UCSD-AML1 (cell line): Measurements from ENCODE around the gene NPTN.
"Not testable (repeated sequence)": the region's sequence is repeated elsewhere in the genome, so short reads cannot be mapped to it uniquely, and the experiment has no call there.

Experiments used
- DNase-seq: peaks from one replicate; lab custom pipeline; 2025; ENCODE audit not compliant: unreplicated experiment; lab: John Stamatoyannopoulos, UW

NPTN gene

DNA sequence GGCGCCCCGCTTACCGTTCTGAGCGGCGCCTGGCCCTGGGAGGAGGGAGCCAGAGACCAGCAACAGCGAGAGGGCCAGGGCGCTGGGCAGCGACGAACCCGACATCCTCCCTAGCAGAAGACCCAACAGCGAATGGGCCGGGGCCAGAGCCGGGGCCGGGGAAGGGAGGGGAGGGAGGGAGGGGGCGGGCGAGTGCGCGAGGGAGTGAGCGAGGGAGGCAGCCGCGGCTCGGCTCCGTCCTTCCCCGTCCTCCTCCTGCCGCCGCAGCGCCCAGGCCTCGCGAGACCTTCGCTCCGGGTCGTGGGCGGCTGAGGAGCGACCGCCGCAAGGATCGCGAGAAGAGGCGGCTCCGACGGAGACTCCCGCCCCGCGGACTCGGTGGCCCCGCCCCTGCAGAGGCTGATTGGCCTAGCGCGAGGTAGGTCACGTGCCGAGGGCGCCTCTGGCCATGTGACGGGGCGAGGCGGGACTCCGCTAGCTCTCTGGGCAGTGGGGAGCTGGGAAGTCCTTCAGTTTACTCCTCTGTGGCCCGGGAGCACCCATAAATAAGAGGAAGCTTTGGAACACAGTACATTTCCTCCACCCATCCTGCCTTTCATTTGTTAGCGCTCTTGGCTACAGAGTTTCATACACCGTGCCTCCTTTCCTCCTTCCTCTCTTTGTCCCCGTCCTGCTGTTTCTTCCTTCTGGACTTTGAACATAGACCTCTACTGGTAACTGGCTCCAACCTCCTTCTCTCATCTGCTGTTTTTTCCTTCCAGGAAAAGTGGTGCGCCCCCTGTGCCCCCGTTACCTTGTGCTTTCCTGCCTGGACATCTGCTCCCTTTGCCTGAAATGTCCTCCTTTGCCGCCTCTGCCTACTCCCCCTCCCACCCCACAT lies at the start of gene NPTN:
Gene NPTN (minus strand): TSS at position 279 of the 880 bp plus-strand sequence. CDS start 174 bp downstream, at position 105.
- peak; percentile 99 for DNase-seq

DNA sequence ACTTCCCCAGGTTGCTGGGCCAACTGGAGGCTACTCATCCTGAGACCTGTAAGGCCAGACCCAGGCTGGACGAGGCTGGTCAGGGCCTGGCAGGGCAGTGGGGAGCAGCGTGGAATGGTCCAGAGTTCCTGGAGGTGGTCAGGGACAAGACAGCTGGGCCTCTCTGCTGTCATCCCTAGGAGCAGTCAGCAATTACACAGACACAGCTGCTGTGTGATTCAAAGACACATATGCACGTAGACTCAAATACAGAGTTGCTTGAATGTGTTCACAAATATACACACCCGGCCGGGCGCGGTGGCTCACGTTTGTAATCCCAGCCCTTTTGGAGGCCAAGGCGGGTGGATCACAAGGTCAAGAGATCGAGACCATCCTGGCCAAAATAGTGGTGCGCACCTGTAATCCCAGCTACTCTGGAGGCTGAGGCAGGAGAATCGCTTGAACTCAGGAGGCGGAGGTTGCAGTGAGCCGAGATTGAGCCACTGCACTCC lies 49.5 kb upstream of the NPTN start:
- DNase-seq, result no peak

DNA sequence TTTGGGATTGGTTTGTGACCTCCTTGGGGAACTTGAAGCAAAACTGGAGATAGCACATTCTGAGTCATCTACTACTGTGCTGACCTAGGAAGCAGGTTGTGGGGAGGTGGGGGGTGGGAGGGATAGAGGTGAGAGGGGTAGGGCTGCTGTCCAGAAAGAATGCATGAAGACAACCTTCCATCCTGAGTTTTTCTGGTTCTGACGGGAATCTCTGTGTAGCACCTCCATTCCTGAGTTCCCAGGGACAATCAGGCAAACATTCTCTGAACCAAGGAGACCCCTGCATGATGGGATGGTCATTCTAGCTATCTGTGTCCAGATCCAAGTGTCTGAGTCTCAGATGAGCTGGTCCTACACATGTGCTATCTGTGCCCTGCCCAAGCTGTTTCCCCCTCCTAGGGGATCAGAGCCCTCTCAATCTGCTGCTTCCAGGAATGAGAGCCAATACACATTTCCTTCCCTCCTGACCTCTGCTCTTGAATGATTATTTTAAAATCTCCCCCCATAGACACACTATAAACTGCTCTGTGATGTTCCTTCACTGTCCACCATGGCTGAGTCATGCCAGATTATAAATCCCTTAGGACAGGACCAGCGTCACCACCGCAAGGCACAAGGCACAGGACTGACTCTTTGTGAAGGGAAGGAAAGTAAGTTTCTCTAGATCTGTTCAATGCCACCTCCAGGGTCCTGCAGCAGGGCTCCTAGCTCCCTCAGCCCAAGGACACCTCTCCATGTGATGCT lies 48.8 kb upstream of the NPTN start:
- no peak for DNase-seq

DNA sequence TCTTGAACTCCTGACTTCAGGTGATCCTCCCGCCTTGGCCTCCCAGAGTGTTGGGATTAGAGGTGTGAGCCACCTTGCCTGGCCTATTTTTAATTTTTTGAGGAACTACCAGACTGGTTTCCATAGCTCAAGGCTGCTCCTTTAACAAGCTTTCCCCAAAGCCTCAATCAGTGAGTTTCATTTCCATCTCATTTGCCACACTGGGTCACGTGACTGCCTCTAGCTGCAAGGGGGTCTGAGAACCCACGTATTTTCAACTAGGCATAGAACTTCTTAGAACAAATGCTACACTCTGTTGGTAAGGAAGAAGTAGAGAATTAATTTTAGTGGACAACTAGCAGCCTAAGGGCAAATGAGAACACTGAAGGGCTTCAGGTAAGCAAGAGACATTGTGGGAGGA lies 47.9 kb upstream of the NPTN start:
- DNase-seq, result no peak

DNA sequence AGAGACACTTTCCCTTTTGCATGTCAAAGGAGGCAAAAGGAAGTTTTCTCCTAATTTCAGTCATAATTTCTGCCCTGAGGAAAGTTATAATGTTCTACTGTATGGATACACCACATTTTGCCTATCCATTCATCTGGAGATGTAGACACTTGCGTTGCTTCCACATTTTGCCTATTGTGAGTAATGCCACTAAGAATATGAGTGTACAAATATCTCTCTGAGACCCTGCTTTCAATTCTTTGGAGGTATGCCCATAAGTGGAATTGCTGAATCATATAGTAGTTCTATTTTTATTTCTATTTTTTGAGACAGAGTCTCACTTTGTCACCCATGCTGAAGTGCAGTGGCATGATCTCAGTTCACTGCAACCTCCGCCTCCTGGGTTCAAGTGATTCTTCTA lies 47.4 kb upstream of the NPTN start:
- no peak for DNase-seq

DNA sequence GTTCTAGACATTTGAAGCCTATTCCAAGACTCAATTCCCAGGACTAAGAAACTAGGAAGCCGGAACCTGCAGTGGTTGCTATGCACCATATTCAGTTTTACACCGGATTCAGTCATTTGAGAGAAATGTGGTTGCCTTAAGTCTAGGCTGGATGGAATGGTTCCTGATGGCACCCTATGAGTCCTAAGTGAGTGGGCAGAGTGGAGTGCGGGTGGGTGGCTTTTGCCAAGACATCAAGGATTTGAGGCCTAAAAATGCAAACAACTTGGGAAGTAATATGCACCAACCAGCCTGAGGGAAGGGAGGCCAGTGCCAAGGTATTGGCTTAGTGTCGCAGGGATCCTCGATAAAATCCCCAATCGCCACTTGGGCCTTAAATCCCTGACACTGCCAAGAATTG lies 46.8 kb upstream of the NPTN start:
- no peak for DNase-seq

DNA sequence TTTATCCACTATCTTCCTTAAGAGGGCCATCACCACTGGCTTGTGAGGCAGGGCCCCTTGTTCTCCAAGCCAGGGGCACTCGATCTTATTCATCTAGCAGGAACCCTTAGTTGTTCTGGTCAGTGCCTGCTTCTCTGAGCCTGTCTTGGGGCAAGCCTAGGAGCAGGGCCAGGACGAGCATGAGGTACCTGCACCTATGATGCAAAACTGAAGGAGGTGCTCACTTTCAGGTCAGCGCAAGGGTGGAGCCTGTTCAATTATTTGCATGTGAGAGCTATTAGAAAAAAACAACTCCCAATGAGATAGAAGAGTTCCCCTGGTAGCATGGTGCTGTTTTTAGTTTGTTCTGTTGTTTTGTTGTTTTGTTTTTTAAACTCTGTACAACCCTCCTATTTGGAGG lies 46.0 kb upstream of the NPTN start:
- DNase-seq, result no peak

DNA sequence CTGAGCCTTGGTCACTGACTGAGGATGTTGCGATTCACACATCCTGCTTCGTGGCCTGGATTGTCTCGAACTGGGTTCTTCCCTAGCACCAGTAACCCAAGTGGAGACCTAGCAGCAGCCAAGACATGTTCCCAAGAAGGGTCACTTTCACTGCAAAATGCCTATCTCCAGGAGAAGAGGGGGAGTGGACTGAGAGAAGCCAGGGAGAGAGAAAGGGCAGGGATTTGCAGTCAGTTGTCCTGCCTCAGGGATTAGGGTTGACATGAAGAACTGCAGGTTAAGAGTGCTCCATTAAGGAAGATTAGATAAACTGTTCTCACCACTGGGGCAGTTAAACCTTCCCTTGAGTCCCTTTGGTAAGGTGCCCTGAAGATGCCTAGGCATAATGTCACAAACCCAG lies 45.3 kb upstream of the NPTN start:
- no peak for DNase-seq

DNA sequence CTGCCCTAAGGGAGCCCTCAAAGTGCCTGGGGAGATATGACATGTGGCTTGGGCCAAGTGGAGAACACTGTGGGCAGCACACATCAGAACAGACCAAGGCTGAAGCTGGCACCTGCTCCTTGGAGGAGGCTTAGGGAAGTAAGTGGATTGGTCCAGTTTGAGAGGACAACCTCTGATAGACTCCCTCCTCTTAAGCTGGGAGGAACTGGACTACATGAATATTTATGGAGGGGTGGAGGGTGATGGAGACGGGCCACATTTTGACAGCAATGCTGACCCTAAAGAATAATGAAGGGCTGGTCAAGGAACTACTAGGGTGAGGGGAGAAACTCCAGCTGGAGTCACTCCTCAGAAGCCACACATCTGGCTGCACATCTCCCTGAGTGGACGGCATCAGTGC lies 44.5 kb upstream of the NPTN start:
- no peak for DNase-seq

DNA sequence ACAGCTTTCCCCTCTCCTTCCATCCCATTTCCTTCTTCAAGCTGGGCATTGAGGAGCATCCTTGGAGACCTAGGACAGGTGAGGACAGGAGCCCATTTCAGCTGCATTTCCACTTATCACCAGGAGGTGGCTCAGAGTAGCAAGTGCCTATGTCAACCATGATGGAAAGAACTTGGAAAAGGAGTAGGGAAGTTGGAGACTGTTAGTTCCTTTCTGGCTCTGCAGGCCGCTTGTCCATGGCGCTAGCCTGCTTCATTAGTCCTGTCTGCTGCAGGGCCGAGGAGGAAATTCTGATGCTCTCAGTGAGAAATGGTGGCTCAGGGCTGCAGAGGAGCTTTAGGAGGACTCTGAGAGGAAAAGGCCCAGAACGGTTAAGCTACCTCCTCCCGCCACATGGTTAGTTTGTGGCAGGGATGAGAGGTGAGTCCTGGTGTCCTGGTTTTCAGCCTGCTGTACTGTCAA lies 44.0 kb upstream of the NPTN start:
- DNase-seq, result no peak

DNA sequence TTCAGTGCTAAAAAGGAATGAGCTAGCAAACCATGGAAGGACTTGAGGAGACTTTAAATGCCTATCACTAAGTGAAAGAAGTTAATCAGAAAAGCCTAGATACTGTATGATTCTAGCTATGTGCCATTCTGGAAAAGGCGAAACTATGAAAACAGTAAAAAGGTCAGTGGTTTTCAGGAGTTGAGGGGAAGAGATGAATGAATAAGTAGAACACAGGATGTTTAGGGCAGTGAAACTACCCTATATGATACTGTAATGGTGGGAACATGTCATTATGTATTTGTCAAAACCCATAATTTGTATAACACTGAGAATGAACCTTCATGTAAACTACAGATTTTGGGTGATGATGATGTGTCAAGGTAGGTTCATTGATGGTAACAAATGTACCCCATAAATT lies 41.4 kb upstream of the NPTN start:
- no peak for DNase-seq

DNA sequence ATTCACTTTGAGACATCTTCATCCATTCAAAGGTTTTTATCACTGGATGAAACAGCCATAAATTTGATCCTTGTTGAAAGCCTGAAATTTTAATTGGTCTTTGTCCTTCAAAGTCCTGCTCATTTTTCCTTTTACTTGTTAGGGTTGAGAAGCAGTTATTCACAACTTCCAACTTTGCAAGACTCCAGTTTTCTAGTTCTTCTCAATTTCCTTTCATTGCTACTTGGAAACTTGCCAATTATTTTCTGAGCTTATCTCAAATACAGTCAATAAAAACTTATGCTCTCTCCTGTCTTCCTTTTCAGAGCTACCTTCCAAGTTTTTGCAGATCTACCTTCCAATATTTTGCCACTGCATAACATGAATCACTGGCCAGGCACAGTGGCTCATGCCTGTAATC lies 27.3 kb upstream of the NPTN start:
- no peak for DNase-seq

DNA sequence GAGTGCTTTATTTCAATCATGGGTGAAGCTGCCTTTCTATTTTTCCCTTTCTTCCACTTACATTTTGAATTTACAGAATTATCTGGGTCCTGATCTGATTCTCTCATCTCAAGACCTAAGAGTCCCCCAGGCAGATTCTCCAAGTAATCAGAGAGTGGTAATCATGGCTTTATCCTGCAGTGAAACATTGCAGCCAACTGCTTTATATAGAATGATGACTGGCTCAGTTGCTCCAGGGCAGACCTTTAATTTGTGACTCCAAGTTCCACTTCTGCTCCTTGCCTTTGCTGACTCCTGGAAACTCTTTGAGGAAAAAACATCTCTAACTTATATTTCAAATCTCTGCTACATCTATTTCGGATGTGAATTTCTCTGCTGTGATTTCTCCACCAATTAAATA lies 25.5 kb upstream of the NPTN start:
- DNase-seq, result no peak

DNA sequence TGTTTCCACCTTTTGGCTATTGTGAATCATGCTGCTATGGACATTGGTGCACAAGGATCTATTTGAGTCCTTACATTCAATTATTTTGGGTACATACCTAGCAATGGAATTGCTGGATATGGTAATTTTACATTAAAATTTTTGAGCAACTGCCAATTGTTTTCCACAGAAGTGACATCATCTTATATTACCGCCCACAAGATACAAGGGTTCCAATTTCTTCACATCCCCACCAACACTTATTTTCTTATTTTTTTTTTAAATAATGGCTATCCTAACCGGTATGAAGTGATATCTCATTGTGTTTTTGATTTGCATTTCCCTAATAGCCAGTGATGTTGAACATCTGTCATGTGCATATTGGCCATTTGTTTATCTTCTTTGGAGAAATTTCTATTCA lies 22.5 kb upstream of the NPTN start:
- DNase-seq, result no peak

DNA sequence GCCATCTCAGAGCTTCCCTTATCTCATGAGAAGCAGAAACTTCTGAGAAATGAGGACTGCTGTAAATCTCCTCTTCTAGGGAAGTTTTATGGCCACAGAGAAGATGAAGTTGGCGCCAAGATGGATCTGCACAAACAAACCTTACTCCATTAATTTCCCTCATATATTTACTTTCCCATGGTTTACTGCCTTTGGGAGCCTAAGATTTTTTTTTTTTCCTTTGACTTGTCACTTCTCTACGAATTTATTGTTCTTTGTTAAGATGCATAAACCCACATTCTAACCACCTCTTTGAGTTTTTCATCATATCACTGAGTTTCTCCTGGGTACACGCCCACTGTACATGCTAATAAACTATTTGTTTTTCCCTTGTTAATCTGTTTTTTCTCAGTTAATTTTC lies 21.5 kb upstream of the NPTN start:
- no peak for DNase-seq

DNA sequence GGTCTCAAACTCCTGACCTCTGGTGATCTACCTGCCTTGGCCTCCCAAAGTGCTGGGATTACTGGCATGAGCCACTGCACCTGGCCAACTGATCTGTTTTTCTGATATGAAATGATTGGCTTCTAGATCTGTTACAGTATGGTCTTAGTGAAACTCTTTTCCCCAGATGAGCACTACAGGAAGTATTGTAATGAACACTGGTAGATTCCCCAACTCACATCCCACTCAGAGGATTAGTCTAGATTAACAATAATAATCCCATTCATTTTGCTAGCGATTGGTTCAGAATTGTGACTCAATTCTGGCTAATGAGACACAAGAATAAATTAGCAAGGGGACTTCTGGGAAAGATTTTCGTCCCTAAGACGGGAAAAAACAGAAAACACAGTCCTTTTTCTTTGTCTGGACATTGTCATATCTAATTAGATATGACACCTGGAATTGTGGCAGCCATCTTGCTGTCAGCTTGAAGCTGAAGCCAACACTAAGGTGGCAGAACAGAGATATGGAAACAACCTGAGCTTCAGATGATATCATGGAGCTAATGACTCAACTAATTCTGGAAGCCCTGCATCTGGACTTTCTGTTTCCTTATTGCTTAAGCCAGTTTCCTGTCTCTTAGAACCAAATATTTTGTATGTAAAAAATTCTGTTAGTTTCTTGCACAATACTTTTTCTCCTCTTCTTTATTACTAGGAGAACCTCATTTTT lies 17.4 kb upstream of the NPTN start:
- DNase-seq, result no peak

DNA sequence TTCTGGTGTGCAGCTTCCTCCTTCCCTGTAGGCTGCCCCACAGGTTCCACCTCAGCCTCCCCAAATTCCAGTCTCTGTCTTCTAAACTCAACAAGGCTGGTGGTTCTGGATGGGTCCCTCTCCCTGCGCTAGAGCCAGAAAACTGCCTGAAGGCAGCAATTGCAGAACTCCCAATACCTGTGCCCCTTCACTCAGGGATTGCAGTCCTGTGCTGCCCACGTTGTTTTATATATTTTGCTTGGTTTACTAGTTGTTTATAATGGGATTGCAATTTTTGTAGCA lies 14.8 kb upstream of the NPTN start:
- no peak for DNase-seq

DNA sequence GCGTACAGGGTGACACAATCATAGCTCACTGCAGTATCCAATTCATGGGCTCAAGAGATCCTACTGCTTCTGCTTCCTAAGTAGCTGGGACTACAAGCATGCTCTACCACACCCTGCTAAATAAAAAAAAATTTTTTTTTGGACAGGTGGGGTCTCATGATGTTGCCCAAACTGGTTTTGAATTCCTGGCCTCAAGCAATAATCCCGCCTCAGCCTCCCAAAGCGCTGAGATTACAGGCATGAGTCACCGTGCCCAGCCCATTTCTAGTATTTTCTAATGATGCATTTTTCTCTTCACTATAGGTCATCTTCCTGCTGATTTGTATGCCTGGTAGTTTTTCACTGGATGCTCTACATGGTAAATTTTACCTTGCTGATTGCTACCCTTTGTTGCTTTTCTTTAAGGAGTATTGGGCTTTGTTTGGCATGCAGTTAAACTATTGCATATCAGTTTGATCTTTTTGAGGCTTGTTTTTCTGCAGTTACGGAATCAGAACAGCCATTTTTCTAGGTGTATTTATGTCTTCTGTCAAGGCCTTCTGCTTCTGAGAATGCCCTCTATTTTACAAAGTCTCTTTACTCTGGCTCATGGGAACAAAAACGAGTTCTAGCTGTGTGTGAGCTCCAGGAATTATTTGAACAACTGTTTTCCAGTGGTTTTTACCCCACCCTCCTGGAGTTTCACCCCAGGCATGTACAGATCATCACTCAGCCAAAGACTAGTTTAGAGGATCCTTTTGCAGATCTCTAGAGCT lies 14.2 kb upstream of the NPTN start:
- no peak for DNase-seq

DNA sequence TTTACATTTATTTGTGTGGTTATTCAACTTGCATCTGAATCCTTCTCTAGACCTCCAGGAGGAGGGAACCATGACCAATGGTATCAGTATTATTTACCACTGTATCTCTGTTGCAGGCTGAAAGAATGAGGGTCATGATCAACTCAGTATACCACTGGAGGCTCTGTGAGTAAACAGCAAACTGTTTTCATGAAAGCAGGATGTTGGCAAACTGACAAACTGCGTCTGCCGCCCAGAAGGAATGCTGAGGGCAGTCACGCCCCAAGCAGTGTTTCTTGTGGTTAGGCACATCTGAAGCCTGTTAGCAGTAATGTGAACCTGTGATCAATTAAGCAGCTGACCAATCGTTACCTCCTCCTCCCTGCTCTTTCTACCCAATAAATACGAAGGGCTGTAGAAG lies 6.3 kb upstream of the NPTN start:
- not testable (repeated sequence) for DNase-seq

DNA sequence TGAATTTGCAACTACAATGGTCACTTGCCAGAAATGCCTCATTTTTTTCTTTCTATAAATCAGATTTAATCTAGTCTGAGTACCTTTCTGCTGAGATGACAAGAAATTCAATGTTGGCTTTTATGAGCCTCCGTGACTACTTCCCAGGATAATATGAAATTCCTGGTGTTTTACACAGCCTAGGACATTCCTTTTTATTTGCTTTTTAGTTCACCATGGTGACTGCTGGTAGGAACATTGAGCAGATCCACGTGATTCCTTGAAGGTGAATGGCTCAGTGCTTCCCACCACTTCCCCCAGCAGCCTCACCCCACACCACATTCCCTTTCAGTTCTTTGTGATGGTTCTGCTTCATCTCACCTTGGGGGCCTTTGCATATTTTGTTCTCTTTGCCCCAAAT lies 4.3 kb upstream of the NPTN start:
- no peak for DNase-seq

DNA sequence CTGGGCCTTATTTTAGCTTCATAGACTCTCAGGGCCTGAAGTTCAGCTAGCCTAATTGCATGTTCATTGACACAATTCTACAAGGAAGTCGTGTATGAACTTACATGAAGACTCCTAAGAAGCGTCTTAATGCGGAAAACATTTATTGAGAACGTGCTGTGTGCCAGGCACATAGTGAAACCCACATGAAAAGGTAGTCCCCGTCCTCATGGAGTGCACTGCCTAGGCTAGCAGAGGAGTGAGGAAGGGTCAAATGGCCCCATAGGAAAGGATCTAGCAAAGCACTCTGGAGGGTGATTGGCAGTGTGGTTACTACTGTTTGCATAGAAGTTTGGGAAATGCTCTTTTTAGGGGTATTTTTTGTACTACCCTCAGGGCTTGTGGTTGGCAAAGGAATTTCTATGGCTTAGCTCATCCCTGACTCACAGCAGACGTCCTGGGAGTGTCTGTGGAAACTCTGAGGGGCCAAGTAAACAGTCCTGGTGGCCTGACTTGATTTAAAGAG lies 854 bp upstream of the NPTN start:
- no peak for DNase-seq
